Measurements from ENCODE around the gene CCDC81.
"Not testable (repeated sequence)": the region's sequence is repeated elsewhere in the genome, so short reads cannot be mapped to it uniquely, and the experiment has no call there.

CCDC81 gene

GRCh38 chr11:86390487-86390886 lies 15.8 kb downstream of the CCDC81 start:
- DNase-seq, result no peak

- no peak for DNase-seq
Observed at GRCh38 chr11:86395061-86395551, 20.4 kb downstream of the CCDC81 start.

GRCh38 chr11:86396396-86396795 lies 21.7 kb downstream of the CCDC81 start:
- DNase-seq, result no peak

- no peak for DNase-seq
Observed at GRCh38 chr11:86397351-86397750, 22.7 kb downstream of the CCDC81 start.

- no peak for DNase-seq
Observed at GRCh38 chr11:86398106-86398505, 23.4 kb downstream of the CCDC81 start.

- DNase-seq, result no peak
Observed at GRCh38 chr11:86403458-86403857, 28.8 kb downstream of the CCDC81 start.

GRCh38 chr11:86408845-86409244 lies 34.2 kb downstream of the CCDC81 start:
- no peak for DNase-seq

GRCh38 chr11:86414032-86414431 lies 39.3 kb downstream of the CCDC81 start:
- no peak for DNase-seq

GRCh38 chr11:86415026-86415425 lies 40.3 kb downstream of the CCDC81 start:
- DNase-seq, result no peak

GRCh38 chr11:86416494-86416893 lies 41.8 kb downstream of the CCDC81 start:
- no peak for DNase-seq

- not testable (repeated sequence) for DNase-seq
Observed at GRCh38 chr11:86416951-86417350, 42.3 kb downstream of the CCDC81 start.

- no peak for DNase-seq
Observed at GRCh38 chr11:86418106-86418505, 43.4 kb downstream of the CCDC81 start.

GRCh38 chr11:86418513-86418912 lies 43.8 kb downstream of the CCDC81 start:
- DNase-seq, result no peak

- DNase-seq, result no peak
Observed at GRCh38 chr11:86418917-86419316, 44.2 kb downstream of the CCDC81 start.

GRCh38 chr11:86421946-86422345 lies 47.3 kb downstream of the CCDC81 start:
- DNase-seq, result no peak

GRCh38 chr11:86422371-86422770 lies 47.7 kb downstream of the CCDC81 start:
- DNase-seq, result no peak

- DNase-seq, result not testable (repeated sequence)
Observed at GRCh38 chr11:86423488-86423887, 48.8 kb downstream of the CCDC81 start.

- no peak for DNase-seq
Observed at GRCh38 chr11:86427441-86427840, 52.8 kb downstream of the CCDC81 start.

- DNase-seq, result no peak
Observed at GRCh38 chr11:86431258-86431657, 56.6 kb downstream of the CCDC81 start.

GRCh38 chr11:86433361-86434095 lies 58.8 kb downstream of the CCDC81 start:
- not testable (repeated sequence) for DNase-seq

- no peak for DNase-seq
Observed at GRCh38 chr11:86435711-86436110, 61.0 kb downstream of the CCDC81 start.

- DNase-seq, result no peak
Observed at GRCh38 chr11:86438685-86439084, 64.0 kb downstream of the CCDC81 start.

- DNase-seq, result no peak
Observed at GRCh38 chr11:86440305-86440716, 65.6 kb downstream of the CCDC81 start.

GRCh38 chr11:86440843-86441242 lies 66.2 kb downstream of the CCDC81 start:
- DNase-seq, result no peak

GRCh38 chr11:86442420-86442819 lies 67.7 kb downstream of the CCDC81 start:
- DNase-seq, result no peak
